HG03095 (cell line): ENCODE results near the gene KNDC1.
"Not testable (repeated sequence)": the region's sequence is repeated elsewhere in the genome, so short reads cannot be mapped to it uniquely, and the experiment has no call there.

Experiments used
- ATAC-seq: cut with Tn5 transposase; IDR thresholded peaks from one replicate; pipeline ENCODE4 v1.9.1; 2021; ENCODE audit warnings: moderate library complexity; ENCODE audit not compliant: unreplicated experiment

KNDC1 gene

GRCh38 chr10:133124357-133125211 is 35.4 kb upstream of the KNDC1 start:
- ATAC-seq = no peak

DNA sequence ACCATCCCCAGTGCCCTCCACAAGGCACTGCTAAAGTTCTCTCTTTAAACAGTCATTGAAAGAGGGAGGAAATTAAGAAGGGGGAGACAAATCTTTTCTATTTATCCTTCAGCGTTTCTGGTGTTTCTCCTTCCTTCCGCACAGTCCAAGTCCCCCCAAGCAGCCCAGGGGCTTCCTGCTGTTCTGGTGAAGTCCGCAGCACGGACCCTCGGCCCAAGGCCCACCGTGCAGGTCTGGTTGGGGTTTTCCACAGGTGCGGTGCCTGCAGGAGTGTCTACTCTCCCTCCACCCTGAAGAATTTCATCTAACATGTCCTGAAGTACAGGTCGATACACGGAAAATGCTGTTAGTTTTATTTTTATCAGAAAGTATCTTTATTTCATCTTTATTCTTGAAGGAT is 34.1 kb upstream of the KNDC1 start:
- ATAC-seq = no peak

GRCh38 chr10:133126431-133127290 is 33.4 kb upstream of the KNDC1 start:
- no peak for ATAC-seq

GRCh38 chr10:133127291-133128125 is 32.5 kb upstream of the KNDC1 start:
- no peak for ATAC-seq

DNA sequence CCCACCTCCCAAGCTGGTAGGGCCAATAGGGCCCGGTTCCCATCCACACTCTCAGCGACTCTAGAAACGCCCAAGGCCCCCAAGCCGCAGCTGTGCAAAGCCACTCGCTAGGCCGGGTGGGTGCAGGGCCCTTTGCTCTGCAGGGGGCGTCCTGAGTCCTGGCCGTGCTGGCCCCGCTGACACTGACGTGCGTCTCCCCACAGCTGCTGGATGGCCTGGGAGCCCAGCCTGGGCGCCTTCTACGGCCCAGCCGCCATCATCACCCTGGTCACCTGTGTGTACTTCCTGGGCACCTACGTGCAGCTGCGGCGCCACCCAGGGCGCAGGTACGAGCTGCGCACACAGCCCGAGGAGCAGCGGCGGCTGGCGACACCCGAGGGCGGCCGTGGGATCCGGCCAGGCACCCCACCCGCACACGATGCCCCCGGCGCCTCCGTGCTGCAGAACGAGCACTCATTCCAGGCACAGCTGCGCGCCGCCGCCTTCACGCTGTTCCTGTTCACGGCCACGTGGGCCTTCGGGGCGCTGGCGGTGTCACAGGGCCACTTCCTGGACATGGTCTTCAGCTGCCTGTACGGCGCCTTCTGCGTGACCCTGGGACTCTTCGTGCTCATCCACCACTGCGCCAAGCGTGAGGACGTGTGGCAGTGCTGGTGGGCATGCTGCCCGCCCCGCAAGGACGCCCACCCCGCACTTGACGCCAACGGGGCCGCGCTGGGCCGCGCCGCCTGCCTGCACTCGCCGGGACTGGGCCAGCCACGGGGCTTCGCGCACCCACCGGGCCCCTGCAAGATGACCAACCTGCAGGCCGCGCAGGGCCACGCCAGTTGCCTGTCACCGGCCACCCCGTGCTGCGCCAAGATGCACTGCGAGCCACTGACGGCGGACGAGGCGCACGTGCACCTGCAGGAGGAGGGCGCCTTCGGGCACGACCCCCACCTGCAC is 31.6 kb upstream of the KNDC1 start:
- no peak for ATAC-seq

DNA sequence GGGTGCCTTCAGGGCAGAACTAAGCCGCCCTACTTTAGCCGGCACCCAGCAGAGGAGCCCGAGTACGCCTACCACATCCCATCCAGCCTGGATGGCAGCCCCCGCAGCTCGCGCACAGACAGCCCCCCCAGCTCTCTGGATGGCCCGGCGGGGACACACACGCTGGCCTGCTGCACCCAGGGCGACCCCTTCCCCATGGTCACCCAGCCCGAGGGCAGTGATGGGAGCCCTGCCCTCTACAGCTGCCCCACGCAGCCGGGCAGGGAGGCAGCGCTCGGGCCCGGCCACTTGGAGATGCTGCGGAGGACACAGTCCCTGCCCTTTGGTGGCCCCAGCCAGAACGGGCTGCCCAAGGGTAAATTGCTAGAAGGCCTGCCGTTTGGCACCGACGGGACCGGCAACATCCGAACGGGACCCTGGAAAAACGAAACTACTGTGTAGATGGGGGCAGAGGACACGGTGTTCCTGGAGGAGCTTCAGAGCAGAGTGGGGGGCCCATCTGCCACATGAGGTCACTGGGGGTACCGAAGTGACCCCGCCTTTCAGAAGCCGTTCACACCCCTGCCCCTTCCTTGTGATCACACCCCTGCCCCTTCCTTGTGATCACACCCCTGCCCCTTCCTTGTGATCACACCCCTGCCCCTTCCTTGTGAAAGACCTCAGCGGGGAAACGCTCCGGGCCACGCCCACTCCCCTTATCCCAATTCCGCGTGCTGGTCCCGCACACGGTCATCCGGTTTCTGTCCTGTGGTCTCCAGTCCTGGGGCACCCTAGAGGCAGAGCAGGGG is 30.8 kb upstream of the KNDC1 start:
- ATAC-seq = no peak

- no peak for ATAC-seq
Measured at GRCh38 chr10:133129859-133130495, 30.0 kb upstream of the KNDC1 start.

DNA sequence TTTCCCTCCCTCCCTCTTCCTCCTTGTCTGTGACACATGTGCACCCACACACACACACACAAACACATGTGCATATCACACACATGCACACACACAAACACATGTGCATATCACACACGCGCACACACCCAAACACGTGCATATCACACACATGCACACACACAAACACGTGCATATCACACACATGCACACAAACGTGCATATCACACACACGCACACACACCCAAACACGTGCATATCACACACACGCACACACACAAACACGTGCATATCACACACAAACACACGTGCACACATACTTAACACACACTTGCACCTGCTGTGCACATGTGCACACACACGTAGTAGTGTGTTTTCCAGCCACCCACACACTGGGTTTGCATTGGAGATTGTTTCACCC is 29.4 kb upstream of the KNDC1 start:
- no peak for ATAC-seq

DNA sequence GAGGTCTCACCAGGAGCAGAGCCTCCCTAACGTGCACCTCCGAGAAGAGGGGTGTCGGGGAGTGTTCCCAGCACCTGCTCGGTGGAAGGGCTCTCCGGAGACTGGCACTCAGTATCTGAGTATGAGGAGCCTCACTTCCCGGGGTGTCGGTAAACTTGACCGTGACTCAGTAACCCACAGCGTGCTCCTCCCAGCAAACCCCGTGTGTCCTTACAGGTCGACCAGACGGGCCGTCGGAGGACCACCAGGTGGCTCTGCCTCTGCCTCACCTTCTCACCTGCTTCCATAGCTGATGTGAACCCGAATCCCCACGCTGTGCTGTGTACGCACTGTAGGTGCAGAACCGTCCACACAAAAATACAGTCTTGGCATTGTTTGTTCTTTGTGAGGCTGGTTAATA is 29.0 kb upstream of the KNDC1 start:
- ATAC-seq = no peak

DNA sequence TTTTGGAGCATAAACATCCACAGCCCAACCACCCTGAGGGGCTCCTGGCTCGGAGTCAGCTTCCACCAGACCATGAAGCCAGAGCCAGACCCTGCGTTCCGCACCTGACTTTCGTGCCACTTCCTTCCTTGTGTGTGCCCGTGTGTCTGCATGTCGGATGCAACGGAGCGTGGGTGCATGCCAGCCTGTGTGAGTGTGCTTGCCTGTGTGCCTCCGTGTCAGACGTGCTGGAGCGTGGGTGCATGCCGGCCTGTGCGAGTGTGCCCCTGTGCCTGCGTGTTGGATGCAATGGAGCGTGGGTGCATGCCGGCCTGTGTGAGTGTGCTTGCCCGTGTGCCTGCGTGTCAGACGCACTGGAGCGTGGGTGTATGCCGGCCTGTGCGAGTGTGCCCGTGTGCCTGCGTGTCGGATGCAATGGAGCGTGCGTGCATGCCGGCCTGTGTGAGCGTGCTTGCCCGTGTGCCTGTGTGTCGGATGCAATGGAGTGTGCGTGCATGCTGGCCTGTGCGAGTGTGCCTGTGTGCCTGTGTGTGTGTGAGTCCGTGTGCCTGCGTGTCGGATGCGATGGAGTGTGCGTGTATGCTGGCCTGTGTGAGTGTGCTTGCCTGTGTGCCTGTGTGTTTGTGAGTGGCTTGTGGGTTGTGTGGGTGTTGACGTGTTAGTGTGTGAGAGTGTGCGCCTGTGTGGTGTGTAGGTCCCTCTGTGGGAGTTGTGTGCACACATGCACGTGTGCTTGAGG is 28.1 kb upstream of the KNDC1 start:
- ATAC-seq = no peak

- ATAC-seq = no peak
Measured at GRCh38 chr10:133132473-133133291, 27.3 kb upstream of the KNDC1 start.

GRCh38 chr10:133133471-133134231 is 26.4 kb upstream of the KNDC1 start:
- ATAC-seq = no peak

DNA sequence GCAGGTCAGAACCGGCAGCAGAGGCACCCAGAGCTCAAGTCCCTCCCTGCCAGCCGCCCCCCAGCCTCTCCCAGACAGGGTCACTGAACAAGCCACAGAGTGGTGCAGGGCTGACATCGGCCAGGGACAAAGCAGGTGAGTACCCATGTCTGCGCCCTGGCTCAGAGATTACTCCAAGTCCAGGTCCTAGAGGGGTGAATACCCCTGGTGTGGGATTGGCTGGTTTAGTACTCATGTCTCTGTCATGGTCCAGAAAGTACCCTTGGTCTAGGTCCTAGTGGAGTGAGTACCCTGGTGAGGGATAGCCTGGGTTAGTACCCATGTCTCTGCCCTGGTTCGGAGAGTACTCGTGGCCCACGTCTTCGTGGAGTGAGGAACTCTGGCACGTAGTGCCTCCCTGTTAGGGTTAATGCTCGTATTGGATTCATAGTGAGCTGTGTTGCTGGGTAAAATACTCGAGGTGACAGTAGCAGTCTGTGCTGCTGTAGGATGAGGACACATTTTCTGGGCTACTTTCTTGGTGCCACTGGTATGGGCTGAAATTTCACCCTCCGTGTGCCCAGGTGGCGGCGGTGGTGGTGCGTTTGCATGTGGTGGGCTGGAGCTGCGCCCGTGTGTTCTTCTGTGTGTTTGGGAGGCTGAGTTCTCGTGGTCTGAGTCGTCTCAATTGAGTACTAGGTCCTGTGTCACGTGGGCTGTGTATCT is 25.5 kb upstream of the KNDC1 start:
- ATAC-seq = no peak

DNA sequence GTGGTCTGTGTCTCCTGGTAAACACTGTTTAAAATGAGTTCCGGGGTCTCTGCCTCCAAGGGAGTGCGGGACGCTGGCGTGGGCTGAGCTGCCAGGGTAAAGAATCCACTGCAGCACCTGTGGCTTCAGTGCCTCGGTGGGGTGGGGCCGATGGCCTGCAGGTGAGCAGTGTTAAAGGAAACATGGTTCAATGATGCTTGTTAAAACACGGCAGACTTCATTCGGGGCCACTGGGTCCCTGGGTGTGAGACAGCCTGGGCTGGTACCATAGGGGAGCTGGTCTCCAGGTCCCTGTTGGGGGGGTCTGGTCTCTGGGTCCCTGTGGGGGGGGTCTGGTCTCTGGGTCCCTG is 24.9 kb upstream of the KNDC1 start:
- ATAC-seq = no peak

GRCh38 chr10:133137486-133138145 is 22.4 kb upstream of the KNDC1 start:
- not testable (repeated sequence) for ATAC-seq
